Measurements from ENCODE around the gene MAP3K15.

Gene MAP3K15

DNA sequence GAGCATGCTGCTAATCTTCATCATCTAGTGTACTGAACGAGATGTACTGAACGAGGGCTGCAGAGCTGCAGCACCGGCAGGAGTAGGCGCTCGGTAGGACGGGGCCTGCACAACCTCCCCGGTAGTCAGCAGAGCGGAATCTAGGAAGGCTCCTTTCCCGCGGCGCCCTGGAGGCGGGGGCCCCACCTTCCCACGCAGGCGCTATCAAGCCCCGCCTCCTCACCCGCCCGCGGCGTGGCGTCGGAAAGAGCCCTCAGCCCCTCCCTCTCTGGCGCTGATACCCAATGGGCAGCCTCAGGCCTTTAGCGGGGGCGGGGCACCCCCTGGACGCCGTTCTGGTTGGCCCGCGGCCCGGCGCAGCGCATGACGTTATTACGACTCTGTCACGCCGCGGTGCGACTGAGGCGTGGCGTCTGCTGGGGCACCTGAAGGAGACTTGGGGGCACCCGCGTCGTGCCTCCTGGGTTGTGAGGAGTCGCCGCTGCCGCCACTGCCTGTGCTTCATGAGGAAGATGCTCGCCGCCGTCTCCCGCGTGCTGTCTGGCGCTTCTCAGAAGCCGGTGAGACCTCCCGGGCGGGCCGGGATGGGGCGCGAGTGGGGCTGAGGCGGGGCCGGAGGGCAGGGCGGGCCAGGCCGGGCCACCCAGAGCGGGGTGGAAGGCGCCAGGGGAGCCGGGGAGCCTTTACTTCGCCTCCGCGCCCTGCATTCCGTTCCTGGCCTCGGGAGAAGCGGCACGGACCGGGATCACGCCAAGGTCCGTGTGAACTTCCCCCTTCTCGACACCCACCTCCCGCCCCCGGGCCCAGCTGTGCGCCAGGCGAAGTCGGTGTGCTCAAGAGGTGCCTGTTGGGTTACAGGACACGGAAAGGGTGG lies 171.5 kb downstream of the MAP3K15 start, which contains the start of gene PDHA1:
PDHA1 (plus strand) TSS at position 393 of the 874 bp plus-strand sequence; CDS start at position 504, 111 bp downstream.
- DNase-seq: peak; percentile 82 to 86

GRCh38 chrX:19343085-19343534 lies 172.2 kb downstream of the MAP3K15 start:
- no peak for DNase-seq

DNA sequence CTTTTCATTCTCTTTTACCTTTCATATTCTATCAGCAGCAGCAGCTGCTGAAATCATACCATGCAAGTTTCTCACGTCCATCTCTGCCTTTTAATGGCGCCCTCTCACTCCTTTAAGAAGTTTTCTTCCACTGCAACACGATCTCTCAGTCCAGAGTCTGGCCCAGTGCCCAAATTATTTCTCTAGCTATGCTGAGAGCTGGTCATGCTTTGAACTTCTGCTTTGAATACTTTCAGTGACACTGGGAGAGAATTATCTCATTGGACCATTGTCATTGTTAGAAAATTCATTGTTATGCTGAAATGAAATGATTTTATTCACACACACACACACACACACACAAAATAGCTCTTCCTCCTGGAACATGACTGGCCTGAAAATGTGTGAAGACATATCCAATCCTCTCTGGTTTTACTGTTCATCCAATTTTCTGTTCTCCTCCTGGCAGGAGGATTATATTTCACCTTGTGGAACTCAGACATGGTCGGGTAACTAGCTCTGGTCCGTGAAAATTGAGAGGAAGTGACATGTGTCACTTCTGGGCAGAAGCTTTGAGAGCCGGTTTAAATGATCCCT lies 172.9 kb downstream of the MAP3K15 start:
- no peak for DNase-seq

- no peak for DNase-seq
Observed at GRCh38 chrX:19334945-19335626, 180.2 kb downstream of the MAP3K15 start.

GRCh38 chrX:19332983-19333382 lies 182.3 kb downstream of the MAP3K15 start:
- peak; percentile 3 to 5 for DNase-seq

DNA sequence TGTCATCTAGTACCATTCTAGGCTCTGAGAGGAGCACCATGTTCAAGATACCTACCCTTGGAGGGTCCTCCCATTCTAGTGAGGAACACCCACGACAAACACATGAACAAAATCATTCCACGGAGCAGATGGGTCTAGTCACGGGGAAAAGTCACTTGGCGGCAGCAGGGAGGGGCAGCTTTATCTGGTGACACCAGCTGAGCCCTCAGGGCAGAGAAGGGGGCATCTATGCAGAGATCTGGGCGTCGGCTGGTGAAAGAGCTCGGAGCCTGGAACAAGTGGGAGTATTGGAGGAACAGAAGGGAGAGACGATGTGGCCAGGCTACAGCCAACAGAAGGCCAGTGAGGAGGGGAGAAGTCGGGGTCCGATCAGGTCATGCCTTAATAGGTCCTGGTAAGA lies 183.5 kb downstream of the MAP3K15 start:
- no peak for DNase-seq

GRCh38 chrX:19326567-19326966 lies 188.7 kb downstream of the MAP3K15 start:
- DNase-seq: no peak
